Chondrocyte (in vitro differentiated cells): ENCODE results near the gene EXOC6. TPM values are rescaled to one million over a fixed set of nuclear protein-coding genes. Genes with fewer than 3 reads are reported as not detected.

Experiments
- DNase-seq: peaks from one replicate; pipeline ENCODE4 v3.0.0; 2021; ENCODE audit warnings: mixed read lengths, low spot score
- H3K27ac Mint-ChIP-seq: one replicate; pipeline ENCODE4 v1.8.0; 2021; ENCODE audit warnings: mild to moderate bottlenecking, moderate library complexity, mixed read lengths; ENCODE audit not compliant: unreplicated experiment
- H3K27me3 Mint-ChIP-seq: 2 replicates; pipeline ENCODE4 v1.8.0; 2021; ENCODE audit warnings: low read depth, mixed read lengths
- H3K36me3 Mint-ChIP-seq: 2 replicates; pipeline ENCODE4 v1.8.0; 2021; ENCODE audit warnings: low read depth, mixed read lengths
- H3K4me1 Mint-ChIP-seq: 2 replicates; pipeline ENCODE4 v1.8.0; 2021; ENCODE audit warnings: low read depth, mild to moderate bottlenecking, mixed read lengths
- H3K4me3 Mint-ChIP-seq: one replicate; pipeline ENCODE4 v1.8.0; 2021; ENCODE audit warnings: mild to moderate bottlenecking, moderate library complexity, mixed read lengths; ENCODE audit not compliant: unreplicated experiment
- H3K9me3 Mint-ChIP-seq: 2 replicates; pipeline ENCODE4 v1.8.0; 2021; ENCODE audit warnings: low read depth, mixed read lengths
- CTCF ChIP-seq: fragments of 200-600 bp; sonication (generic); IDR thresholded peaks from 2 replicates; pipeline ENCODE4 v1.5.0; 2021; ENCODE audit warnings: antibody characterized with exemption, mild to moderate bottlenecking, moderate library complexity
- total RNA-seq: library from RNA; stranded (reverse); gene quantifications from 3 replicates; pipeline ENCODE4 v1.2.1, GENCODE V29; 2021

Gene EXOC6
- total RNA-seq, 1 donor from 2014 or later = 7.2 TPM

- H3K9me3 Mint-ChIP-seq = no peaks in the 10 kb centered on the region
- TF ChIP-seq CTCF = no peak
- H3K27me3 Mint-ChIP-seq = no peaks in the 10 kb centered on the region
- no peak overlapping the region for H3K4me3 Mint-ChIP-seq
- no peak for DNase-seq
- H3K27ac Mint-ChIP-seq = peak overlapping the region; percentile 34
- H3K36me3 Mint-ChIP-seq = no peaks in the 10 kb centered on the region
- H3K4me1 Mint-ChIP-seq = peaks cover 10% of the 10 kb centered on the region
Observed at GRCh38 chr10:92891885-92892690, 43.8 kb downstream of the EXOC6 start.

- H3K4me1 Mint-ChIP-seq = peaks cover 10% of the 10 kb centered on the region
- no peak for DNase-seq
- H3K9me3 Mint-ChIP-seq = no peaks in the 10 kb centered on the region
- no peak for TF ChIP-seq CTCF
- no peak overlapping the region for H3K4me3 Mint-ChIP-seq
- no peak overlapping the region for H3K27ac Mint-ChIP-seq
- H3K36me3 Mint-ChIP-seq = no peaks in the 10 kb centered on the region
- no peaks in the 10 kb centered on the region for H3K27me3 Mint-ChIP-seq
Observed at GRCh38 chr10:92892691-92893054, 44.4 kb downstream of the EXOC6 start.

- no peak overlapping the region for H3K4me3 Mint-ChIP-seq
- H3K4me1 Mint-ChIP-seq = peaks cover 10% of the 10 kb centered on the region
Observed at GRCh38 chr10:92894081-92894655, 45.8 kb downstream of the EXOC6 start.

GRCh38 chr10:92897916-92898315 lies 49.6 kb downstream of the EXOC6 start:
- DNase-seq = no peak
- H3K9me3 Mint-ChIP-seq = no peaks in the 10 kb centered on the region
- no peak overlapping the region for H3K27ac Mint-ChIP-seq
- H3K36me3 Mint-ChIP-seq = no peaks in the 10 kb centered on the region
- TF ChIP-seq CTCF = no peak
- no peak overlapping the region for H3K4me3 Mint-ChIP-seq
- no peaks in the 10 kb centered on the region for H3K27me3 Mint-ChIP-seq
- no peaks in the 10 kb centered on the region for H3K4me1 Mint-ChIP-seq

More at GRCh38 chr10:92894081-92894655, 45.8 kb downstream of the EXOC6 start:
- Mint-ChIP-seq H3K36me3 (no peaks in the 10 kb centered on the region), H3K27me3 (no peaks in the 10 kb centered on the region), H3K27ac (no peak overlapping the region), H3K9me3 (no peaks in the 10 kb centered on the region)
- TF ChIP-seq CTCF = no peak
- DNase-seq = no peak

- DNase-seq = no peak
- H3K27ac Mint-ChIP-seq = no peak overlapping the region
- H3K4me1 Mint-ChIP-seq = no peaks in the 10 kb centered on the region
- H3K27me3 Mint-ChIP-seq = no peaks in the 10 kb centered on the region
- no peak for TF ChIP-seq CTCF
- no peak overlapping the region for H3K4me3 Mint-ChIP-seq
- no peaks in the 10 kb centered on the region for H3K9me3 Mint-ChIP-seq
- peaks cover 2% of the 10 kb centered on the region for H3K36me3 Mint-ChIP-seq
Observed at GRCh38 chr10:92901819-92902251, 53.5 kb downstream of the EXOC6 start.
